H9 (cell line): ENCODE measurements around the gene LLGL2. TPM values are rescaled to one million over a fixed set of nuclear protein-coding genes. Genes with fewer than 3 reads are reported as not detected.

Experiments
- DNase-seq: peaks from one replicate; pipeline ENCODE4 v3.0.0-alpha.2; 2017
- H2AFZ ChIP-seq: one replicate; pipeline ENCODE4 v1.6.1; 2013; ENCODE audit warnings: mild to moderate bottlenecking, low read length, control low read depth, moderate library complexity
- H2AK5ac ChIP-seq: 2 replicates; pipeline ENCODE4 v1.6.1; 2013; ENCODE audit warnings: low read length, control low read depth, mixed read lengths; ENCODE audit not compliant: insufficient read length
- H2BK120ac ChIP-seq: one replicate; pipeline ENCODE4 v1.6.1; 2013; ENCODE audit warnings: low read depth, mild to moderate bottlenecking, low read length, control low read depth, inconsistent platforms; ENCODE audit not compliant: poor library complexity, severe bottlenecking
- H2BK12ac ChIP-seq: 2 replicates; pipeline ENCODE4 v1.6.1; 2013; ENCODE audit warnings: low read length, control low read depth, mixed read lengths, low read depth; ENCODE audit not compliant: insufficient read length
- H2BK15ac ChIP-seq: 2 replicates; pipeline ENCODE4 v1.6.1; 2013; ENCODE audit warnings: low read depth, low read length, control low read depth
- H2BK20ac ChIP-seq: one replicate; pipeline ENCODE4 v1.6.1; 2013; ENCODE audit warnings: low read depth, mild to moderate bottlenecking, low read length, control low read depth, inconsistent platforms; ENCODE audit not compliant: poor library complexity, severe bottlenecking
- H2BK5ac ChIP-seq: 2 replicates; pipeline ENCODE4 v1.6.1; 2013; ENCODE audit warnings: low read length, control low read depth, mixed read lengths; ENCODE audit not compliant: insufficient read length
- H3K14ac ChIP-seq: 2 replicates; pipeline ENCODE4 v1.6.1; 2013; ENCODE audit warnings: low read length, control low read depth; ENCODE audit not compliant: insufficient read depth
- H3K18ac ChIP-seq: 2 replicates; pipeline ENCODE4 v1.6.1; 2013; ENCODE audit warnings: low read depth, mild to moderate bottlenecking, mixed read lengths, low read length, control low read depth; ENCODE audit not compliant: insufficient read length
- H3K23ac ChIP-seq: 2 replicates; pipeline ENCODE4 v1.6.1; 2013; ENCODE audit warnings: low read length, control low read depth, mixed read lengths, low read depth; ENCODE audit not compliant: insufficient read length
- H3K23me2 ChIP-seq: 2 replicates; pipeline ENCODE4 v1.6.1; 2013; ENCODE audit warnings: low read depth, mild to moderate bottlenecking, mixed read lengths, low read length, control low read depth; ENCODE audit not compliant: insufficient read length, poor library complexity, severe bottlenecking
- H3K27ac ChIP-seq: 2 replicates; pipeline ENCODE4 v1.5.1; 2013; ENCODE audit warnings: low read length, control low read depth, mixed read lengths, low read depth; ENCODE audit not compliant: insufficient read length
- H3K27me3 ChIP-seq: 2 replicates; pipeline ENCODE4 v1.6.1; 2013; ENCODE audit warnings: low read length, control low read depth, inconsistent platforms; ENCODE audit not compliant: insufficient read depth
- H3K4ac ChIP-seq: 2 replicates; pipeline ENCODE4 v1.6.1; 2013; ENCODE audit warnings: low read depth, mild to moderate bottlenecking, control low read depth, inconsistent platforms, low read length, moderate library complexity
- H3K4me1 ChIP-seq: 2 replicates; pipeline ENCODE4 v1.6.1; 2013; ENCODE audit warnings: low read length, control low read depth, inconsistent platforms; ENCODE audit not compliant: insufficient read depth
- H3K4me2 ChIP-seq: 2 replicates; pipeline ENCODE4 v1.6.1; 2013; ENCODE audit warnings: low read length, control low read depth, mixed read lengths; ENCODE audit not compliant: insufficient read length, insufficient read depth
- H3K56ac ChIP-seq: 2 replicates; pipeline ENCODE4 v1.6.1; 2013; ENCODE audit warnings: low read depth, mild to moderate bottlenecking, mixed read lengths, low read length, control low read depth; ENCODE audit not compliant: insufficient read length
- H3K79me1 ChIP-seq: 2 replicates; pipeline ENCODE4 v1.6.1; 2013; ENCODE audit warnings: low read depth, mild to moderate bottlenecking, moderate library complexity, low read length, control low read depth, inconsistent platforms; ENCODE audit not compliant: insufficient read depth, poor library complexity, severe bottlenecking
- H3K79me2 ChIP-seq: 2 replicates; pipeline ENCODE4 v1.6.1; 2013; ENCODE audit warnings: low read length, control low read depth, inconsistent platforms; ENCODE audit not compliant: insufficient read depth
- H3K9ac ChIP-seq: 2 replicates; pipeline ENCODE4 v1.6.1; 2013; ENCODE audit warnings: low read length, control low read depth, mixed read lengths; ENCODE audit not compliant: insufficient read length; ENCODE audit errors: extremely low read depth
- H3K9me3 ChIP-seq: one replicate; pipeline ENCODE4 v1.6.1; 2013; ENCODE audit warnings: low read depth, low read length, inconsistent platforms; ENCODE audit not compliant: control insufficient read depth
- H3T11ph ChIP-seq: one replicate; pipeline ENCODE4 v1.6.1; 2013; ENCODE audit warnings: mild to moderate bottlenecking, low read length, control low read depth, inconsistent platforms
- H4K20me1 ChIP-seq: one replicate; pipeline ENCODE4 v1.6.1; 2013; ENCODE audit not compliant: control insufficient read depth, insufficient read length, insufficient read depth
- H4K5ac ChIP-seq: 2 replicates; pipeline ENCODE4 v1.6.1; 2013; ENCODE audit warnings: low read depth, mild to moderate bottlenecking, mixed read lengths, low read length, control low read depth; ENCODE audit not compliant: insufficient read length
- H4K8ac ChIP-seq: replicated peaks from 2 replicates; pipeline ENCODE4 v1.6.1; 2013; ENCODE audit warnings: low read length, control low read depth, mixed read lengths, low read depth; ENCODE audit not compliant: insufficient read length
- H4K91ac ChIP-seq: 2 replicates; pipeline ENCODE4 v1.6.1; 2013; ENCODE audit warnings: low read depth, mild to moderate bottlenecking, moderate library complexity, mixed read lengths, low read length, control low read depth; ENCODE audit not compliant: insufficient read length
- H3K27ac Mint-ChIP-seq, 3 experiments: 2 replicates in 2 of 3; 3 replicates in 1 of 3; pipeline ENCODE4 v1.8.0; 2020 to 2021; ENCODE audit warnings: mixed read lengths in 3 of 3, mild to moderate bottlenecking in 1 of 3, moderate library complexity in 1 of 3
- H3K27me3 Mint-ChIP-seq: 2 replicates; pipeline ENCODE4 v1.8.0; 2021; ENCODE audit warnings: low read depth, mild to moderate bottlenecking, moderate library complexity, mixed read lengths
- H3K36me3 Mint-ChIP-seq, 3 experiments: 2 replicates in 2 of 3; 3 replicates in 1 of 3; pipeline ENCODE4 v1.8.0; 2020 to 2021; ENCODE audit warnings: low read depth in 3 of 3, mixed read lengths in 3 of 3; ENCODE audit not compliant: insufficient read depth in 1 of 3
- H3K4me1 Mint-ChIP-seq, 2 experiments: 2 replicates each; pipeline ENCODE4 v1.8.0; 2020; ENCODE audit warnings: mixed read lengths in 2 of 2
- H3K4me3 Mint-ChIP-seq, 2 experiments: 2 replicates in 1 of 2; 3 replicates in 1 of 2; pipeline ENCODE4 v1.8.0; 2020 to 2021; ENCODE audit warnings: mild to moderate bottlenecking in 2 of 2, mixed read lengths in 2 of 2, moderate library complexity in 1 of 2
- H3K9me3 Mint-ChIP-seq, 2 experiments: 2 replicates in 1 of 2; 3 replicates in 1 of 2; pipeline ENCODE4 v1.8.0; 2020; ENCODE audit warnings: mild to moderate bottlenecking in 2 of 2, mixed read lengths in 2 of 2, moderate library complexity in 1 of 2
- CTCF ChIP-seq: fragments of 200-600 bp; sonication (generic); conservative IDR thresholded peaks from 3 replicates; pipeline ENCODE4 v1.8.0; 2021; ENCODE audit warnings: antibody characterized with exemption, mild to moderate bottlenecking
- WGBS: extraction: QIAGEN DNeasy Blood & Tissue Kit; methylation state at CpG from one replicate; pipeline ENCODE4 v1.1.7; 2013; ENCODE audit warnings: missing lambda C conversion rate, low lambda C conversion rate, mixed read lengths; ENCODE audit not compliant: insufficient read length; ENCODE audit errors: extremely low coverage; 5-methylcytosine and 5-hydroxymethylcytosine counted together
- total RNA-seq: library from RNA; stranded (reverse); gene quantifications from 2 replicates; pipeline ENCODE4 v1.2.1, GENCODE V29; 2021

LLGL2 gene
- total RNA-seq, 1 experiment from 2014 or later = 90.4 TPM

DNA sequence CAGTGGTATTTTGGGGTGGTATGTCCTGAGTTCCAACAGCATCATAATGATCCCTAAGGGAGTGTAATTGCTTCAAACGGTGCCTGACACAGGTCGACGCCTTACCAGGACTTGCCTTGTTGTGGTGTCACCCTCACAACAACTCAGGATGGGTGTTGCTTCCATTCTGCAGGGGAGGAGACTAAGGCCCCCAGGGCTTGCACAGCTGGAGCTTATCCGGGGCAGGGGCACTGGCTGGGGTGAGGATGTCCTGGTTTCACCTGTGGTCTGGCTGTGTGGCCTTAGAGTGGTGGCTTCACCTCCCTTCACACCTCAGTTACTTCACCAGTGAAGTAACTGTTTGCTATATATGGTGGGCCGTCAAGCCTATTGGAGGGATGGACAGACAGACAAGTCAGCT is 23.3 kb downstream of the LLGL2 start:
- no peaks in the 10 kb centered on the region for H3K9me3 ChIP-seq
- H3K14ac ChIP-seq = no peak overlapping the region
- H3K79me1 ChIP-seq = no peaks in the 10 kb centered on the region
- peaks cover 4% of the 10 kb centered on the region; the same call in 1 of the 2 replicates for H3K4me1 ChIP-seq
- H3K23ac ChIP-seq = no peak overlapping the region
- peak overlapping the region; percentile 60 for H3K4me2 ChIP-seq
- H2AK5ac ChIP-seq = no peak overlapping the region
- WGBS = no CpG with 5 or more reads among the region's 5 CpGs
- no peak for TF ChIP-seq CTCF
- H4K91ac ChIP-seq = no peak overlapping the region
- peaks cover 25 to 50% of the 10 kb centered on the region in 2 experiments for H3K4me1 Mint-ChIP-seq
- no peak overlapping the region for H2BK15ac ChIP-seq
- no peak overlapping the region for H3K27ac ChIP-seq
- H3K36me3 Mint-ChIP-seq = peaks cover 0 to 18% (median 4%) of the 10 kb centered on the region in 3 experiments; a peak in 3 of 7 replicates
- no peaks in the 10 kb centered on the region for H3K79me2 ChIP-seq
- H3K27me3 ChIP-seq = no peaks in the 10 kb centered on the region
- no peak overlapping the region for H4K5ac ChIP-seq
- no peak overlapping the region for H3K56ac ChIP-seq
- no peaks in the 10 kb centered on the region for H3K9me3 Mint-ChIP-seq
- no peak overlapping the region for H3K18ac ChIP-seq
- H4K8ac ChIP-seq = no peak overlapping the region
- H3K27me3 Mint-ChIP-seq = no peaks in the 10 kb centered on the region
- no peak overlapping the region for H3T11ph ChIP-seq
- no peak overlapping the region for H2AFZ ChIP-seq
- no peak overlapping the region for H2BK12ac ChIP-seq
- no peak overlapping the region for H2BK5ac ChIP-seq
- H3K4me3 Mint-ChIP-seq = no peak overlapping the region
- H3K27ac Mint-ChIP-seq = no peak overlapping the region
- H2BK120ac ChIP-seq = no peak overlapping the region
- no peak overlapping the region for H3K9ac ChIP-seq
- no peak overlapping the region for H2BK20ac ChIP-seq
- peaks cover 5% of the 10 kb centered on the region for H3K23me2 ChIP-seq
- no peak overlapping the region for H3K4ac ChIP-seq
- no peaks in the 10 kb centered on the region for H4K20me1 ChIP-seq
- DNase-seq = no peak
